HG03460 (cell line): ENCODE measurements around the gene CSGALNACT2.
"Not testable (repeated sequence)": the region's sequence is repeated elsewhere in the genome, so short reads cannot be mapped to it uniquely, and the experiment has no call there.

Experiments
- ATAC-seq: cut with Tn5 transposase; IDR thresholded peaks from one replicate; pipeline ENCODE4 v1.9.1; 2021; ENCODE audit not compliant: unreplicated experiment

Gene CSGALNACT2, protein sequence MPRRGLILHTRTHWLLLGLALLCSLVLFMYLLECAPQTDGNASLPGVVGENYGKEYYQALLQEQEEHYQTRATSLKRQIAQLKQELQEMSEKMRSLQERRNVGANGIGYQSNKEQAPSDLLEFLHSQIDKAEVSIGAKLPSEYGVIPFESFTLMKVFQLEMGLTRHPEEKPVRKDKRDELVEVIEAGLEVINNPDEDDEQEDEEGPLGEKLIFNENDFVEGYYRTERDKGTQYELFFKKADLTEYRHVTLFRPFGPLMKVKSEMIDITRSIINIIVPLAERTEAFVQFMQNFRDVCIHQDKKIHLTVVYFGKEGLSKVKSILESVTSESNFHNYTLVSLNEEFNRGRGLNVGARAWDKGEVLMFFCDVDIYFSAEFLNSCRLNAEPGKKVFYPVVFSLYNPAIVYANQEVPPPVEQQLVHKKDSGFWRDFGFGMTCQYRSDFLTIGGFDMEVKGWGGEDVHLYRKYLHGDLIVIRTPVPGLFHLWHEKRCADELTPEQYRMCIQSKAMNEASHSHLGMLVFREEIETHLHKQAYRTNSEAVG

DNA sequence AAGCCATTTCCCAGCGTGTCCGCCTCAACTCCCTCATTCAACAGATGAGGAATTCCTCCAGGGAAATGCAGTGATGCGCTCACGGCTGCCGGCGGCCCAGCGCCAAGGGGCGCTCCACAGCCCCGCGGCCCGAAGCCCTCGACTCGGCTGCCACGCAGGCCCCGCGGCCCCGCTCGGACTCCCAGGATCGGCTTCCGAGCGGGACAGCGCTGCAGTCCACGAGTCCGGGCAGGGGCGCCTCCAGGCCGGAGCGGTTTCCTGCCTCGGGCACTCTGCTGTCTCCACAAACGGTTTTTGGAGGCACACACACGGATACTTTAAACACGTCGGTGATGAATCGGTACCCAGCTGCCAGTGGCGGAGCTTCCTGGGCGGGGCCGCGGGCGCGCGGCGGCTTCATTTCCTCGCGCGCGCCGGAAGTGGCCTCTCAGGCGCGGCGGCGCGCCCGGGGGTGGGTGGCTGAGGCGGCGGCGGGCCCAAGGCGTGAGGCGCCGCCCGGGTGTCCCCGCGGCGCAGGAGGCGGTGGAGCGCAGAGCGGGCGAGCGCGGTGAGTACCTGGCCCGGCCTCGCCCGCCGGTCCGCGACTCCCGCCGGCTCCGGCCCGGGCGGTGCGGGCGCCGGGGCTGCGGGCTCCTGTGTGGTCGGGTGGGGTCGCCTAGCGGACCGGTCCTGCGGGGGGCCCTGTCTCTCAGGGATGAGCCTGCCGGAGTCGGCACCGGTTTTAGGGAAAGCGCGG is at the start of gene CSGALNACT2:
Gene CSGALNACT2 (plus strand): TSS at position 425 of the 736 bp plus-strand sequence. CDS start 16,705 bp downstream, outside the sequence.
- ATAC-seq: peak; percentile 65

DNA sequence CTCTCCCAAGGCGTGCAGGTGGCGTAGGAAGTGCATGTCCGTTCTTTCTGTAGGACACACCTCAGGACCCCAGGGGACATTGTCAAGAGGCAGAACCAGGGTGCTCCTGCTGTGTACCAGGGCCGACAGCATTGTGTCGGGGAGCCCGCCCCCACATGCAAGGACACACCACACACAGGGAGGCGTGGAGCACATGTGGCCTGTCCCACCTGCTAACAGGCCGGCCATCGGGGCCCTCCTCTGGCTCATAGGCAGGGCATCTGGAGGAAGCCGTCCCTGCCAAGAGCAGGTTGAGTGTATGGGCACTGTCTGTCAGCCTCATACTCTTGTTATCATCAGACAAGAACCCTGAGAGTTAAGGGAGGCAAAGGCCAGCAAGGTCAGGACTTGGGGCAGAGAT is 48.7 kb upstream of the CSGALNACT2 start:
- ATAC-seq: no peak

DNA sequence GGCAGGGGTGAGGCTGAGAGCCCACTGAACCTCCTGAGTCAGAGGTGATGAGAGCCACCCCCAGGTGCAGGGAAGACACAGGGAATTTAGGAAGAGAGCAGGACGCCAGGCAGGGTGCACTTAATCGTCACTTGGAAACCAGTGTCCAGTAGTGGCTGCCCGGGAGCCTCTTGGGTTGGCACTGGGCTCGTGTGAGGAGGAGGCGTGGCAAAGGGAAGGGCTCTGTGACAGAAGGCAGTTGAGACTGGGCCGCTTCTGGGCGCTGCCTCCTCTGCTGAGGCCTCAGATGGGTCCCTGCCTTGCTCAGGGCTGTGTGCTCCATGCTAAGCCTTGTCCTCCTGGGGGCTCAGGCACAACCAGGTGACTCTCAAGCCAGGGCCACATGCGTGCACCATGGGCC is 48.1 kb upstream of the CSGALNACT2 start:
- ATAC-seq: no peak

DNA sequence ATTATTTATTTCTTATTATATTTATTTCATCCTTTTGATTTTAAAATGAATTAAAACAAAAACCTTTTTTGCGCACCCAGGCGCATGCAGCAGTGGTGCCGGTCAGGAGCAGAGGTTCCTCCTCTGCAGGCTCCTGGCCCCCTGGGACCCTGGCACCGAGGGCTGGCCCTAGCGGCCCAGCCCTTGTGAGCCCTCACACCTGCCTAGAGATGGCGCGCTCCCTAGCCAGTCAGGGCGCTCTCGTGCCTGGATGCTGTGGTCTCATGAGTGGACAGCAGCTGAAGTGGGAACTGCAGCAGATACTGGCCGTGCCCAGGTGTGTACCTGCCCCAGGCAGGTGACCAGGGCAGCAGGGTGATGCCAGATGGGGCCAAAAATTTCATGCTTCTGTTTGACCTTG is 47.6 kb upstream of the CSGALNACT2 start:
- no peak for ATAC-seq

DNA sequence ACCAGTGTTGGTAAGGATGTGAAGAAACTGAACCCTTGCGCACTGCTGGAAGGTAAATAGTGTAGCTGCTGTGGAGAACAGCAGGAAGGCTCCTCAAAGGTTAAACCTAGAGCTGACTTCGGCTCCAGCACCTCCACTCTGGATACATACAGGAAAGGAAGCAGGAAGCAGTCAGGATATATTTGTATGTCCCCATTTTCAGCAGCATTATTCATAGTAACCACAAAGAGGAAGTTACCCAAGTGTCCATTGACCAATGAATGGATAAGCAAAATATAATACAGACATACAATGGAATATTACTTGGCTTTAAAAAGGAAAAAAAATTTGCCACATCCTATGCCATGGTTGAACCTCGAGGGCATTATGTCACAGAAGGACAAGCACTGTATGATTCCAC is 46.4 kb upstream of the CSGALNACT2 start:
- no peak for ATAC-seq

DNA sequence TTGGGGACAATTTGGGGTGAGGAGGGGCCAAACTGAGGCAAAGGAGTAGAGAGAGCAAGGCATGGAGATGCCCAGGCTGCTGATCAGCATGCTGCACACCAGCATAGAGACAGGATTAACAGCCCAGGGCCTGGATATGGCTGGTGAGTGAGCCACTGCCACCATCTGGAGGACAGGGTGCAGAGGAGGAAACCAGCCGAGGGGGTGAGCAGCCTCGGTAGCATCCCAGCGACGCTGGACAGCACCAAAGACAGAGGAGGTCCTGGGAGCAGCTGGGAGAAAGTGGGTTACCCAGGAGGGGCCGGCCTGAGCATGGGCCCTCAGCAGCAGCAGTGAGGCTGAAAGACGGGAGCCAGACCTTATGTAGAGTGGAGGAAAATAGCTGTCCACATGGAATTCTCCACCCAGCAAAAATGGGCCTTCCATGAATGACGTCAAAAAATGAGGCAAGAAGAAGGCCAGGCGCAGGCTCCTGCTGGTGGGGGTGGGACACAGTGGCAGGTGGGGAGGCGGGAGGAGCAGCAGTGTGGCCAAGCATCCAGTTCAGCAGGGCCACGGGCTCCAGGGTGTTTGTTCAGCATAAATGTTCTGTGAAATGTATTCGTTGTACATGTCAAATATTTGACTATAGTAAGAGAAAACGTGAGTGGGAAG is 44.7 kb upstream of the CSGALNACT2 start:
- no peak for ATAC-seq

DNA sequence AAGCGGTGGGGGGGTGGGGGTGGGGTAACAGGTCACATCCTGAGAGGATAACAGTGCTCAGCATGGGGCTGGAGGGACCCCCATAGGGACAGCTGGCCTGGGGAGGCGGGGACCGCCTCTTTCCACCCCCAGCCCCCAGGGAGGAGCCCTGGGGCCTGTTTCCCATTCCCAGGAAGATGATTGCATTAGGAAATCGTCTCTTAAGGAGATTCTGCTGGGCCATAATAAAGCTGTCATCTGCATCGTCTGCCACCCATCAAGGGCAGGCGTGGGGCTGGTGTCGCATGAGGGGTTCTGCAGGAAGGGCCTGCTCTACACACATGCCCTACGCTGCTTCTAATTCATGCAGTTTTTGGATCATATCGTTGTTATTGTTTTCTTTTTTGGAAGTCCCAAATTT is 44.2 kb upstream of the CSGALNACT2 start:
- no peak for ATAC-seq

DNA sequence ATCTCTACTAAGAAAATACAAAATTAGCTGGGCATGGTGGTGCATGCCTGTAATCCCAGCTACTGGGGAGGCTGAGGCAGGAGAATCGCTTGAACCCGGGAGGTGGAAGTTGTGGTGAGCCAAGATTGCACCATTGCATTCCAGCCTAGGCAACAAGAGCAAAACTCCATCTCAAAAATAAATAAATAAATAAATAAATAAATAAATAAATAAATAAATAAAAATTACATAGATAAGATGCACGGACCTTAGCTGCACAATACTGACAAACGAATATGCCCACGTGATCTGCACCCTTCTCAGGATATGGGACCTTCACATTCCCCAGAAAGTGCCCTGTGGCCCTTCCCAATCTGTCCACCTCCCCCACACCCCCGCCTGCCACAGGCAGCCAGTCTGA is 38.9 kb upstream of the CSGALNACT2 start:
- ATAC-seq: not testable (repeated sequence)

DNA sequence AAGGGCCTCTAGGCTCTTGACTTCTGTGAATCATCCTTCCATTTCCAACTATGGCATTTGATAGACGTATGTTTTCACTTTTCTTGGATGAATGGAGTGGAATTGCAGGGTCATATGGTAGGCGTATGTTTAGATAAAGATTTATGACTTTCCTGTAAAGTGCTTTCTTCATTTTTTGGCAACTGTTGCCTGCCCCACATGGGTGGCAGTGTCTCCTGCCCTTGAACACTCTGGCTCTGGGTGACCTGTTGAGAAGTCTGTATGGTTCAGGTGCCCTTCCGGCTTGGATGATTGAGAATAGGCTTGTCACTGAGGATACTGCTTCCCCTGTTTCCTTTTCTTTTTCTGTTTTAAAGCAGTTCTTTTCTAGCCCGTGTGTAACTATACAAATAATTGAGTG is 38.3 kb upstream of the CSGALNACT2 start:
- ATAC-seq: no peak

DNA sequence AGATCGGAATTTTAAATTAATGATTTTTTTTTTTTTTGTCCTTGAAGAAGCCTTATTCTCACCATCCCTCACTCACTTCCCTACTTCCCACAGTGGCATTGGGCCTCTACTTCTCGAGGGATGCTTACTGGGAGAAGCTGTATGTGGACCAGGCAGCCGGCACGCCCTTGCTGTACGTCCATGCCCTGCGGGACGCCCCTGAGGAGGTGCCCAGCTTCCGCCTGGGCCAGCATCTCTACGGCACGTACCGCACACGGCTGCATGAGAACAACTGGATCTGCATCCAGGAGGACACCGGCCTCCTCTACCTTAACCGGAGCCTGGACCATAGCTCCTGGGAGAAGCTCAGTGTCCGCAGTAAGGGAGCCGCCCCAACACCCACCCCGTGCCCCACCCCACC is 37.9 kb upstream of the CSGALNACT2 start:
- no peak for ATAC-seq

DNA sequence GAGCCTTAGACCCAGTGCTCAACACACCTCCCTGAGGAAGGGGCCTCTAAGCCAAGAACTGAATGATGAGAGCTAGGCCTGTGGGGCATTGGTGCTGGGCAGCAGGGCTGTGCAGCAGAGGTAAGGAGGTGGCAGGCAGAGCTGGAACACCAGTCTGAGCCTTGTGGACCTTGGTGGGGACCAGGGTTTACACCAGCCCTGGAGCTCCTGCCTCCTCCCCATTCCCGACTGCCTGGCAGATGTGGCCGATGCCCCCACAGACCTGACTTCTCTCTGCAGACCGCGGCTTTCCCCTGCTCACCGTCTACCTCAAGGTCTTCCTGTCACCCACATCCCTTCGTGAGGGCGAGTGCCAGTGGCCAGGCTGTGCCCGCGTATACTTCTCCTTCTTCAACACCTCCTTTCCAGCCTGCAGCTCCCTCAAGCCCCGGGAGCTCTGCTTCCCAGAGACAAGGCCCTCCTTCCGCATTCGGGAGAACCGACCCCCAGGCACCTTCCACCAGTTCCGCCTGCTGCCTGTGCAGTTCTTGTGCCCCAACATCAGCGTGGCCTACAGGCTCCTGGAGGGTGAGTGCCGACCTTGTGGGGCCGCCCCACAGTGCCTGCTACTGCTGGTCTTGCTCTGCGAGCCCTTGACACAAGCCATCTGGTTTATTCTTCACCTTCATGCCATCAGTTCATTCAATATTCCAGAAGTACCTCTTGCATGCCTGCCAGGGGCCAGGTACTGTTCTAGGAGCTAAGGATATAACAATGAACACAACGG is 36.0 kb upstream of the CSGALNACT2 start:
- ATAC-seq: no peak

DNA sequence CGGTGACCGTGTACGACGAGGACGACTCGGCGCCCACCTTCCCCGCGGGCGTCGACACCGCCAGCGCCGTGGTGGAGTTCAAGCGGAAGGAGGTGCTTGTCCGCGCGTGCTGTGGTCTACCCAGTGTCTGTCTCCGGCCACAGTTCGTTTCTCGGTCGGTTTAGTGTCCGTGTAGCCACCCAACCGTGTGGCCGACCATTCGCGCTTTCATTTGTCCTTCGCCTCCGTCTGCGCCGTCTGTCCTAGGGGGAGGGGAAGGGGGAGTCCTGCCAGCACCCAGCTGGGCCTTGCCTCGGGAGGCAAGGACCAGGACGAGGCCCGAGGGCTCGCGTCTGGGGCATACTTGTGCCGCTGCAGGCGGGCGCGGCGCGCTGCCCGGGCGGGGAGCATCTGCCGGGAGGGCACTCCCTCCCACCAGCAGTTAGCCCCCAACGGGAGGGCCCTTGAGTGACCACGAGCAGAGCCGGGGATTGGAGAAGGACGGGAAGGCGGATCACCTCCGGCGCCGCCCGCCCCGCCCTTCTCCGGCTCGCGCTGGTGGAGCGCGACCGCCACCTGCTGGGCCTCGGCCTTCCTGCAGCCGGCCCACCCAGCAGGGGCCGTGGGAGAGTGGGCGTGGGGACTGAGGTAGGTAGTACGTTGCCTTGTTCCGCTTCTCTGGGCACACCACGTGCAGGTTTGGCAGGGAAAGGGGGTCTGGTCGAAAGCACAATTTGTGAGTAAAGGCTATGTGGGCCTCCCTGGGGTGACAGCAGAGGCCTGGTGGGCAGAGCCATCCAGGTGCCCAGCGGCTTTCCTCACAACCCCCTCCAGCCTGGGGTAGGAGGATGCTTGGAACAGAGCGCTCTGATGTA is 32.9 kb upstream of the CSGALNACT2 start:
- ATAC-seq: peak; percentile 73

DNA sequence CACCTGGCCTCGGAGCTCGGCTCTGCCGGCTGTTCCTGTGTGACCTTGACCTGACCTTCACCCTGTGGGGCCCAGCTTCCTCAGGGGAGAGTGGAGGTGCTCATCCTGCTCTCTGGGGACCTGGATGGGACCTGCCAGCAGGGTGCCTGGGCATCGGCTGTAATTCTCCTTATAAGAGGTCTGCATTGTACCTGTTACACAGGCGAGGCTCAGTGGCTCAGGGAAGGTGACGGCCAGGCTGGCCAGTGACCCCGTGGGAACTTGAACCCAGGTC is 32.4 kb upstream of the CSGALNACT2 start:
- no peak for ATAC-seq

DNA sequence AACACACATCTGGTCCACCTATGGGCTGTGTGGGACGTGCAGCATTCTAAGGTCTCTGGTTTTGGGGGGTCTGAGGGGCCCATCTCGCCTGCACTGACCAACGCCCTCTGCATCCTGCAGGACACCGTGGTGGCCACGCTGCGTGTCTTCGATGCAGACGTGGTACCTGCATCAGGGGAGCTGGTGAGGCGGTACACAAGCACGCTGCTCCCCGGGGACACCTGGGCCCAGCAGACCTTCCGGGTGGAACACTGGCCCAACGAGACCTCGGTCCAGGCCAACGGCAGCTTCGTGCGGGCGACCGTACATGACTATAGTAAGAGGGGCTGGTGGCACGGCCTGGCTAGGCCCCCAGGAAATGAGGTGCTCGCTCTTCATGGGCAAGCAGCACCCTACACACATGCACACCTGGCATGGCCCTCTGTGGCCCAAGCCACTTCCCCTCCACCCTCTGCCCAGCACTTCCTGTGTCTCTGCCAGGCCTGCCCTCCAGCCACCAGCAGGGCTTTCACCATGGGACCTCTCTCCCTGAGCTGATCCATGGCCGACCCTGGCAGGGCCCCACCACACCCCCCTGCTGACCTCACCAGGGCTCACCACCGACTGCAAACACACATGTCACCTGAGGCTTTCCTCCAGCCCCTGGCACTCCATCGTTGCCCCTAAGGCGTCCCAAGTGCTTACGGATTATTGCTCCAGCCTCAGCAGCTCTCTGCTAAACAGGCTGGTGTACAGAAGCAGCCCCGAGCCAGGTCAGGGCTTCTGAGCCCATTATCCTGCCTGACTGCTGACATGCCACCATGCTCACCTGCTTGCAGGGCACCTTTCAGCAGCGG is 31.8 kb upstream of the CSGALNACT2 start:
- no peak for ATAC-seq

DNA sequence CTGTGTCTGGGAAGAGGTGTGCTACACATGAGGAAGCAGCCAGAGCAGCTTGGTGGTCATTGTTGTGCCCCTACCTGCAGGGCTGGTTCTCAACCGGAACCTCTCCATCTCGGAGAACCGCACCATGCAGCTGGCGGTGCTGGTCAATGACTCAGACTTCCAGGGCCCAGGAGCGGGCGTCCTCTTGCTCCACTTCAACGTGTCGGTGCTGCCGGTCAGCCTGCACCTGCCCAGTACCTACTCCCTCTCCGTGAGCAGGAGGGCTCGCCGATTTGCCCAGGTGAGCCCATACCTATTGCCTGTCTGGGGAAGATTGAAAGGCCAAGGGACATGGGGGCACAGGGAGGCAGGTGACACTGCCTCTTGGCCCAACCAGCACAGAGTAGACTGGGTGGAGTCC is 29.3 kb upstream of the CSGALNACT2 start:
- no peak for ATAC-seq

DNA sequence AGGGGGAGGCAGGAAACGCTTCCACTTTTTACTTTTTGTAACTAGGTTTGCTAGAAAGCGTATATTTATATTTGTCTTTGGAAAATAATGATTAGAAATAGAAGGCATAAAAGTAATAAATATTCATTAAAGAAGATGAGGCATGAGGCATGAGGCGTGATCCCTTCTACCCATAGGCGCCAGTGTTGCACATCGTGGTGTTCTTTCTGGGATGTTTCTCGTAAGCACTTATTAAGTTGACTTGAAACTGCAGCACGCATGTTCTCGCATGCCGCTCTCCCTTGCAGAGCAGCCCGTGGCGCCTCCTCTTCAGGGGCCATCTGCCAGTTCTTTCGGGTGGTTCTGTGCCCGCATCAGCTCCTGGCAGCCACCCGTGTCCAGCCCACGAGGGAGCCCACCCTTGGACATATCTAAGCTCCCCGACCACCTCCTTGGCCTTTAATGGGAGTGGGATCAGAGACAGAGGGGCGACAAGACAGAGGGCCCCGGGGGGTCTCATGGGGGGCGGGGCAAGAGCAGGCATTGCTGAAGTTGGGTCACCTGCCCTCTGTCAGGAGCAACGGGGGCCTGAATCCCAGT is 28.5 kb upstream of the CSGALNACT2 start:
- no peak for ATAC-seq

DNA sequence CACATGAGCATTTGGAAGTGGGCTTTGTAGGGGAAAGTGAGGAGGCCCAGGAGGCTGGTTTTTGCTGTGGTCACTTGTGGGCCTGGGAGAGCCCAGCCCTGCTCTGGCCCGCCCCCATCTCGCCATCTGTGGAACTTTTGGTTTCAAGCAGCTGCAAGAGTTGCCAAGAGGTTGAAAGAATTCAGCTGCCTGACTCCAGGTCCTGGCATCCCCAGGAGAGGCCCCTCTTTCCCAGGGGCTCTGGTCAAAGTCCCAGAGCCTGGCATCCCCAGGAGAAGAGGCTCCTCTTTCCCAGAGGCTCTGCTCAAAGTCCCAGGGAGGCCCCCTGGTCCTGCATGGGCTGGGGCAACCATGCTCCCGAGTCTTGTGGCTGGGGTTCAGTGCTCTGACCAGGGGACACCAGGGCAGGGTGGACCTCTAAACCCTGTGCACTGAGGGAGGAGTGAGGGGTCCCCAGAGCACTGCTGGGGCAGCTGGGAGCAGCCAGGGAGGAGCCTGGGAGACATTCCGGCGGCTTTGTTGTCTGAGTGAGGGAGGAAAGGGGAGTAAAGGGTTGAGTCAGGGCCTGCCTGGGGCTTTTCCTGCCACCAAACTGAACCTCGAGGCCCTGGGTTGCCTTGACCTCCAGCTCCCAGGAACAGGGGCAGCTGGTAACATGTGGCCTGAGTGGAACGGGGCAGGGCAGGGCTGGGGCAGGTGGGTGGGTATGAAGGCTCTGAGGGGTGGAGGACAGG is 27.7 kb upstream of the CSGALNACT2 start:
- peak; percentile 52 for ATAC-seq

DNA sequence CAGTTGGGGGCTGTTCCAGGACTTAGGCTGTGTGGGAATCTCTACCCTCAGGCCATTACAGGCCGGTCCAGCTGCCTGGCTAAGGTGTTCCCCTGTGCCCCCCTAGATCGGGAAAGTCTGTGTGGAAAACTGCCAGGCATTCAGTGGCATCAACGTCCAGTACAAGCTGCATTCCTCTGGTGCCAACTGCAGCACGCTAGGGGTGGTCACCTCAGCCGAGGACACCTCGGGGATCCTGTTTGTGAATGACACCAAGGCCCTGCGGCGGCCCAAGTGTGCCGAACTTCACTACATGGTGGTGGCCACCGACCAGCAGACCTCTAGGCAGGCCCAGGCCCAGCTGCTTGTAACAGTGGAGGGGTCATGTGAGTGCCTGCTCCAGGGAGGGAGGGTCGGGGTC is 27.1 kb upstream of the CSGALNACT2 start:
- ATAC-seq: no peak
